Mesendoderm (in vitro differentiated cells): ENCODE measurements around the gene KAZN.

Experiments used
- DNase-seq: peaks from one replicate; pipeline ENCODE4 v3.0.0; 2013
- H2AK5ac ChIP-seq: 2 replicates; pipeline ENCODE4 v1.6.1; 2013; ENCODE audit warnings: low read length, inconsistent platforms
- H2BK120ac ChIP-seq: 2 replicates; pipeline ENCODE4 v1.6.1; 2013; ENCODE audit warnings: low read depth, mild to moderate bottlenecking, low read length, moderate library complexity, mixed read lengths
- H2BK15ac ChIP-seq: replicated peaks from 2 replicates; pipeline ENCODE4 v1.6.1; 2013; ENCODE audit warnings: low read depth, mild to moderate bottlenecking, moderate library complexity
- H2BK5ac ChIP-seq: 2 replicates; pipeline ENCODE4 v1.6.1; 2013; ENCODE audit warnings: low read length, inconsistent platforms
- H3K18ac ChIP-seq: 2 replicates; pipeline ENCODE4 v1.6.1; 2013; ENCODE audit warnings: mild to moderate bottlenecking, low read length, mixed read lengths
- H3K23ac ChIP-seq: one replicate; pipeline ENCODE4 v1.6.1; 2013; ENCODE audit warnings: low read length
- H3K27ac ChIP-seq: 2 replicates; pipeline ENCODE4 v1.5.1; 2013; ENCODE audit warnings: low read depth, mild to moderate bottlenecking, inconsistent platforms, low read length, moderate library complexity
- H3K27me3 ChIP-seq: 2 replicates; pipeline ENCODE4 v1.6.1; 2013; ENCODE audit warnings: low read length, control low read depth, mild to moderate bottlenecking, inconsistent platforms; ENCODE audit not compliant: insufficient read depth, poor library complexity
- H3K36me3 ChIP-seq: 2 replicates; pipeline ENCODE4 v1.6.1; 2013; ENCODE audit warnings: low read length, inconsistent platforms; ENCODE audit not compliant: control insufficient read depth, insufficient read depth
- H3K4ac ChIP-seq: one replicate; pipeline ENCODE4 v1.6.1; 2013; ENCODE audit warnings: low read depth, mild to moderate bottlenecking, low read length, moderate library complexity
- H3K4me1 ChIP-seq: 2 replicates; pipeline ENCODE4 v1.6.1; 2013; ENCODE audit warnings: low read depth, low read length, inconsistent platforms; ENCODE audit not compliant: control insufficient read depth
- H3K4me2 ChIP-seq: 2 replicates; pipeline ENCODE4 v1.6.1; 2013; ENCODE audit warnings: low read length
- H3K4me3 ChIP-seq: 2 replicates; pipeline ENCODE4 v1.5.1; 2013; ENCODE audit warnings: mild to moderate bottlenecking, low read length
- H3K56ac ChIP-seq: one replicate; pipeline ENCODE4 v1.6.1; 2013; ENCODE audit warnings: low read length
- H3K79me1 ChIP-seq: 2 replicates; pipeline ENCODE4 v1.6.1; 2013; ENCODE audit warnings: low read length, inconsistent platforms
- H3K79me2 ChIP-seq: 2 replicates; pipeline ENCODE4 v1.6.1; 2013; ENCODE audit warnings: mild to moderate bottlenecking, low read length; ENCODE audit not compliant: control insufficient read depth, insufficient read depth
- H3K9ac ChIP-seq: 2 replicates; pipeline ENCODE4 v1.6.1; 2013; ENCODE audit warnings: low read length, inconsistent platforms
- H4K5ac ChIP-seq: one replicate; pipeline ENCODE4 v1.6.1; 2013; ENCODE audit warnings: low read length
- H4K8ac ChIP-seq: one replicate; pipeline ENCODE4 v1.6.1; 2013; ENCODE audit warnings: low read depth, mild to moderate bottlenecking, control low read depth, low read length, moderate library complexity
- WGBS: extraction: QIAGEN DNeasy Blood & Tissue Kit; methylation state at CpG from one replicate; pipeline ENCODE4 v1.1.7; 2013; ENCODE audit warnings: low lambda C conversion rate, missing lambda C conversion rate; ENCODE audit not compliant: insufficient coverage; ENCODE audit errors: extremely low coverage; 5-methylcytosine and 5-hydroxymethylcytosine counted together

KAZN gene

DNA sequence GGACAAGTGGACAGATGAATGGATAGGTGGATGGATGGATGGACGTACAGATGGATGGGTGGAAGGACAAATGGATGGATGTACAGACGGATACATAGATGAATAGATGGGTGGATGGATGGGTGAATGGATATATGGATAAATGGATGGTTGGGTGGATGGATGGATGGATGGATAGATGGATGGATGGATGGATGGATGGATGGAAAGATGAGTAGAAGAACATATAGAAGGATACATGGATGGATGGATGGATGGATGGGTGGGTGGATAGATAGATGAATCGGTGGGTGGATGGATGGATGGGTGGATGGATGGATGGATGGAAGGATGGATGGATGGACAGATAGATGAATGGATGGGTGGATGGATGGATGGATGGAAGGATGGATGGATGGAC is 274.3 kb downstream of the KAZN start:
- H2AK5ac ChIP-seq: no peak overlapping the region
- H3K56ac ChIP-seq: no peak overlapping the region
- H3K4me3 ChIP-seq: no peak overlapping the region
- no peak overlapping the region for H3K18ac ChIP-seq
- no peak for DNase-seq
- no peaks in the 10 kb centered on the region for H3K36me3 ChIP-seq
- no peak overlapping the region for H3K4ac ChIP-seq
- no peaks in the 10 kb centered on the region for H3K79me2 ChIP-seq
- H3K27ac ChIP-seq: no peak overlapping the region
- no peak overlapping the region for H3K23ac ChIP-seq
- no peaks in the 10 kb centered on the region for H3K27me3 ChIP-seq
- H2BK5ac ChIP-seq: no peak overlapping the region
- no peak overlapping the region for H2BK120ac ChIP-seq
- peaks cover 11% of the 10 kb centered on the region for H3K4me1 ChIP-seq
- no peak overlapping the region for H2BK15ac ChIP-seq
- H4K8ac ChIP-seq: no peak overlapping the region
- no peak overlapping the region for H3K4me2 ChIP-seq
- no peak overlapping the region for H3K9ac ChIP-seq
- H3K79me1 ChIP-seq: peaks cover 7% of the 10 kb centered on the region
- no CpG with 5 or more reads among the region's 3 CpGs for WGBS
- H4K5ac ChIP-seq: no peak overlapping the region

DNA sequence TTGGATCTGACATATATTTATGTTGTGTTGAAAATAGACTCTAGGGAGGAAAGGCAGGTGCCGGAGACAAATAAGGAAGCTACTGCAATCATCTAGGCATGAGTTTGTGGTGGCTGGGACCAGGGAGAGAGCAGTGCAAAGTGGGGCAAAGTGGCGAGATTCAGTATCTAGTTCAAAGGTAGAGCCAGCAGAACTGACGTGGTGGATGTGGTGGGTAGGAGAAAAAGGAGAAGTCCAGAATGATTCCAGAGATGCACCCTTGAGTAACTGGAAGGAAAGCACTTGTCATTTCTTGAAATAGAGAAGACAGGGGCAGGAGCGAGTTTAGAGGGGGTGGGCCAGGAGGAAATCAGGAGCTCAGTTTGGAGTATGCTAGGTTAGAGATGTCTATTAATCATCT is 275.2 kb downstream of the KAZN start:
- H2BK5ac ChIP-seq: no peak overlapping the region
- no peaks in the 10 kb centered on the region for H3K79me2 ChIP-seq
- H2AK5ac ChIP-seq: no peak overlapping the region
- peaks cover 11% of the 10 kb centered on the region for H3K4me1 ChIP-seq
- no peaks in the 10 kb centered on the region for H3K27me3 ChIP-seq
- H3K4me3 ChIP-seq: no peak overlapping the region
- no peak overlapping the region for H3K23ac ChIP-seq
- no CpG with 5 or more reads among the region's 4 CpGs for WGBS
- H2BK15ac ChIP-seq: no peak overlapping the region
- no peak overlapping the region for H3K4me2 ChIP-seq
- no peak overlapping the region for H3K18ac ChIP-seq
- H2BK120ac ChIP-seq: no peak overlapping the region
- H3K9ac ChIP-seq: no peak overlapping the region
- no peak overlapping the region for H3K56ac ChIP-seq
- no peaks in the 10 kb centered on the region for H3K36me3 ChIP-seq
- H3K4ac ChIP-seq: no peak overlapping the region
- no peak overlapping the region for H4K8ac ChIP-seq
- no peak for DNase-seq
- no peak overlapping the region for H4K5ac ChIP-seq
- H3K27ac ChIP-seq: no peak overlapping the region
- peaks cover 5% of the 10 kb centered on the region for H3K79me1 ChIP-seq

DNA sequence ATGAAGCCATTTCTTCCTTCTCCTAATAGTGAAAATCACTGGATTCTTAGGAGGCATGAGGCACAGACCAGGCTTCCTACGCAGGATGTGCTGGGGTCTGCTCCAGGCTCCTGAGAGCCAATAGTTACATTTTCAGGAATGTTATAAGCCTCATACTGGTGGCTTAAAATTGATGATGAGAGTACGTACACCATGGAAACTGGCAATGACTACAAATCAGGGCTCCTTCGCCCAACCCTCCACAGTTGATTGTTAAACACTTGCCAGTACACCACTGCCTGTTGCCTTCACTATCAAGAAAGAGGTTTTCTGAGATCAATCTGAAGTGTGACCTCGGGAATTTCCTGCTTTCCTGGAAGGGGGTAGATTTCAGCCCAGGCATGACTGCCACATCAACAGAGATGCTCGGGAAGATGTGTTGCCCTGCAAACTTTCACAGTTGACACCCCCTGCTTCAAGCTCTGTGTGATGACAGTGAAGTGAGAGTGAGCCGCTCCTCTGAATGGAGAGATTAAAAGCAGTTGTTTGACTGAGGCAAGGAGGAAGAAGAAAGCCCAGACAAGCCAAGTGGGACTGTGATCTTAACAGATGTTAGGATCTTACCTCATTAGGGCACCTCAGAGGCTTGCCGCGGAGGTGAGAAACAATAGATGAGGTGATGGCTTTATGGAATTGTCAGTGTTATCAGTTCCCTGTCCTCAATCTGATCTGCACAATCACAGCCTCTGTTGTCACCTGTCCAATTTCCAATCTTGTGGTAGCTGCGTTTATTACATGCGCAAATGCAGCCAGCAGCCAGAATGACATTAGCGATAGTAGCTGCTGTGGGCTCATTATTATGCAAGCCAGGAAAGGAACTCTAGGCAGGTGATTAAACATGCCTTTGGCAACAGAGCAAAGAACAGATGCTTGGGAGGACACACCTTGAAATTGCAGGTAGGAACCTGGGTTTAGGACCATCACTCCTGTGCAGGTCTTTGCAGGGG is 277.3 kb downstream of the KAZN start:
- peaks cover 16% of the 10 kb centered on the region for H3K4me1 ChIP-seq
- H2BK120ac ChIP-seq: no peak overlapping the region
- H3K79me2 ChIP-seq: no peaks in the 10 kb centered on the region
- H4K8ac ChIP-seq: no peak overlapping the region
- no peak overlapping the region for H3K4me2 ChIP-seq
- H2BK15ac ChIP-seq: no peak overlapping the region
- peaks cover 5% of the 10 kb centered on the region for H3K79me1 ChIP-seq
- H2AK5ac ChIP-seq: no peak overlapping the region
- peak; percentile 94 for DNase-seq
- no peak overlapping the region for H3K4me3 ChIP-seq
- no peak overlapping the region for H4K5ac ChIP-seq
- H3K9ac ChIP-seq: no peak overlapping the region
- H2BK5ac ChIP-seq: peak overlapping the region; percentile 38
- no peak overlapping the region for H3K23ac ChIP-seq
- no peaks in the 10 kb centered on the region for H3K27me3 ChIP-seq
- no peaks in the 10 kb centered on the region for H3K36me3 ChIP-seq
- WGBS: no CpG with 5 or more reads among the region's 11 CpGs
- no peak overlapping the region for H3K27ac ChIP-seq
- H3K4ac ChIP-seq: peak overlapping the region; percentile 65
- H3K56ac ChIP-seq: peak overlapping the region; percentile 58
- H3K18ac ChIP-seq: no peak overlapping the region

DNA sequence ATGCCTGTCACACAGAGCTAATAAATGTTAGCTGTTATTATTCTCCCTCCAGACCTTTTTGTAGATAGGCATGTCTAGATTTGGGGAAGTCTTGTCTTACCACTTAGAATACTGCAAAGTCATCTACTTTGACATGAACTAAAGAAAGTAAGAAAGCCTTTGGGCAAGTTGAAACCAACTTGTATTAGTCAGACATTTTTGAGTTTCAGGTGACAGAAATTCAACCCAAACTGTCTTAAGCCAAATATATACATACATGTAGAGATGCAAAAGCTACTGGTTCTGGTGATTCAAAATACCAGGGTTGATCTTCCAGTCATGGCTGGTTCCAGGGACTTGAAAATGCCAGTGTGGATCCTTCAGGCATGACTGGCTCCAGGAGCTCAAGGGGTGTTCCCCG is 278.3 kb downstream of the KAZN start:
- no peak overlapping the region for H3K9ac ChIP-seq
- no peak overlapping the region for H4K5ac ChIP-seq
- H3K36me3 ChIP-seq: no peaks in the 10 kb centered on the region
- H3K18ac ChIP-seq: no peak overlapping the region
- WGBS: no CpG with 5 or more reads among the region's 1 CpG
- H2BK15ac ChIP-seq: no peak overlapping the region
- H2BK5ac ChIP-seq: no peak overlapping the region
- H3K23ac ChIP-seq: no peak overlapping the region
- no peak overlapping the region for H4K8ac ChIP-seq
- no peaks in the 10 kb centered on the region for H3K27me3 ChIP-seq
- H3K4ac ChIP-seq: no peak overlapping the region
- H3K4me1 ChIP-seq: peaks cover 16% of the 10 kb centered on the region
- no peak overlapping the region for H3K4me3 ChIP-seq
- no peak overlapping the region for H3K27ac ChIP-seq
- no peak overlapping the region for H3K56ac ChIP-seq
- no peak for DNase-seq
- H3K79me1 ChIP-seq: peaks cover 3% of the 10 kb centered on the region
- H3K4me2 ChIP-seq: no peak overlapping the region
- H2BK120ac ChIP-seq: no peak overlapping the region
- H2AK5ac ChIP-seq: no peak overlapping the region
- no peaks in the 10 kb centered on the region for H3K79me2 ChIP-seq

DNA sequence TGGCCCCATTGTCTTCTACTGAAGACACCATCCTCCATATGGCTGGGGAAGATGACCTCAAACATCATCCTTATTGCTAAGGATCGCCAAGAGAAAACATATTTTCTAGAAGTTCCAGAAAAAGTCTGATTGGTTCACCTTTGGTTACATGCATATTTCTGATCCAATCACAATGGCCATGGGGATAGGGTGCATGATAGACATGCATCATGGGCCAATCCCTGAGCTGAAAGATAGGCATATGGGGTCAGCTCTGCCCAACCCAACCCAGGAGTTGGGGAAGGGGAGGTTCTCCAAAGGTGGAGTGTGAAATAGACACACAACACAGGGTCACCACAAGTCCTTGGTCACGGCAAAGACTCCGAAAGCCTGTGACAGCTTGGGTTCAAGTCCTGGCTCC is 278.7 kb downstream of the KAZN start:
- Histone ChIP-seq H3K23ac (no peak overlapping the region), H4K5ac (no peak overlapping the region), H3K27me3 (no peaks in the 10 kb centered on the region), H4K8ac (no peak overlapping the region), H3K79me1 (peaks cover 3% of the 10 kb centered on the region), H3K18ac (no peak overlapping the region), H3K36me3 (no peaks in the 10 kb centered on the region), H3K4me3 (no peak overlapping the region), H2BK120ac (no peak overlapping the region), H2AK5ac (peak overlapping the region; percentile 79), H3K4ac (no peak overlapping the region), H3K79me2 (no peaks in the 10 kb centered on the region), H3K9ac (no peak overlapping the region), H3K4me1 (peaks cover 16% of the 10 kb centered on the region), H2BK15ac (no peak overlapping the region), H3K56ac (no peak overlapping the region), H3K4me2 (no peak overlapping the region), H2BK5ac (no peak overlapping the region), H3K27ac (no peak overlapping the region)
- WGBS: no CpG with 5 or more reads among the region's 3 CpGs
- no peak for DNase-seq

DNA sequence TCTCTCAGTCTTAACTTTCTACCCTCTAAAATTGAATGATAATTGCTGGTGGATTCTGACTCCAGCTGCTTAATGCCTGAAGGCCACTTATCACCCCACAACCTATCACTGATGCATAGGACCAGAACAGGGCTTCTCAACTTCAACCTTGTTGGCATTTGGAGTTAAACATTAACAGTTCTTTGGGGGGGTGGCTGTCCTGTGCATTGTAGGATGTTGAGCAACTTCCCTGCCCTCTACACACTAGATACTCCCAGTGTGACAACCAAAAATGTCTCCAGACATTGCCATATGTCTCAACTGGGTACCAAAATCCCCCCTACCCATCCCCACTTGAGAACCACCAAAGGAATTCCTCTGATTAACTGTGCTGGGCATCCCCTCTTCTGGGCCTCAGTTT is 279.6 kb downstream of the KAZN start:
- Histone ChIP-seq H3K4me3 (no peak overlapping the region), H3K23ac (no peak overlapping the region), H2BK120ac (no peak overlapping the region), H3K4me1 (peaks cover 18% of the 10 kb centered on the region), H2AK5ac (no peak overlapping the region), H3K79me2 (no peaks in the 10 kb centered on the region), H2BK15ac (no peak overlapping the region), H2BK5ac (no peak overlapping the region), H3K9ac (no peak overlapping the region), H3K36me3 (no peaks in the 10 kb centered on the region), H3K79me1 (peaks cover 3% of the 10 kb centered on the region), H4K5ac (no peak overlapping the region), H3K27me3 (no peaks in the 10 kb centered on the region), H3K4me2 (no peak overlapping the region), H4K8ac (no peak overlapping the region), H3K27ac (no peak overlapping the region), H3K4ac (no peak overlapping the region), H3K18ac (no peak overlapping the region), H3K56ac (no peak overlapping the region)
- DNase-seq: no peak
